ENCODE results near the gene TBC1D4.

- TF ChIP-seq CTCF (IDR thresholded peaks at IDR 0.05) (no peak), POLR2A (IDR thresholded peaks at IDR 0.05) (no peak)
Observed at GRCh38 chr13:75362026-75362425, 119.9 kb downstream of the TBC1D4 start.
